A673 (cell line): ENCODE measurements around the gene FAM184B.

ENCODE experiments used
- EZH2 ChIP-seq: fragments of 200-600 bp; sonication (generic); IDR thresholded peaks from 2 replicates; pipeline ENCODE4 v1.6.1; 2017; ENCODE audit warnings: borderline replicate concordance, low read depth, mild to moderate bottlenecking, mixed read lengths, antibody characterized with exemption, low read length; ENCODE audit not compliant: poor library complexity, severe bottlenecking
- TF ChIP-seq, protein P1 (sequence below): fragments of 300-800, 200-600 bp; sonication (generic); conservative IDR thresholded peaks from 2 replicates; pipeline ENCODE4 v1.5.1; 2017; ENCODE audit warnings: low read depth, mild to moderate bottlenecking, antibody characterized with exemption, low read length, moderate library complexity, mixed read lengths

DNA sequence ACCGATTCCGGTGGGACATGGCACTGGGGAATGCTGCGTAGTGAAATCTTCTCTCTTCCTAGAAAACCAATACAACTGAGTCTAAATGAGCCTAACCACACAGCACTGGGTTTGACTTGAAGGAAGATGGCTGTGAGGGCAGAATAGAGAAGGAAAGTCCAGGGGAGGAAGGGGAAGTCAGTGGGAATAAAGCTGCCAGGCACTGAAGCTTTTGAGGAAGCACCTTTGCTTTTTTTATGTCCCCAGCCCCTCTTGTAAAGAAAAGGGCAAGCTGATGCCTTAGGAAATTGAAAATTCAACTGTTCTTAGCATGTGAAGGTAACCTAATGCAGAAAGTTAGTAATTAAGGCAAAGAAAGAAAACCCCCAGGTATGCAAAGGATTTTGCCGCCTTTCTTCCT lies 146.4 kb downstream of the FAM184B start:
- TF ChIP-seq, protein P1, sequence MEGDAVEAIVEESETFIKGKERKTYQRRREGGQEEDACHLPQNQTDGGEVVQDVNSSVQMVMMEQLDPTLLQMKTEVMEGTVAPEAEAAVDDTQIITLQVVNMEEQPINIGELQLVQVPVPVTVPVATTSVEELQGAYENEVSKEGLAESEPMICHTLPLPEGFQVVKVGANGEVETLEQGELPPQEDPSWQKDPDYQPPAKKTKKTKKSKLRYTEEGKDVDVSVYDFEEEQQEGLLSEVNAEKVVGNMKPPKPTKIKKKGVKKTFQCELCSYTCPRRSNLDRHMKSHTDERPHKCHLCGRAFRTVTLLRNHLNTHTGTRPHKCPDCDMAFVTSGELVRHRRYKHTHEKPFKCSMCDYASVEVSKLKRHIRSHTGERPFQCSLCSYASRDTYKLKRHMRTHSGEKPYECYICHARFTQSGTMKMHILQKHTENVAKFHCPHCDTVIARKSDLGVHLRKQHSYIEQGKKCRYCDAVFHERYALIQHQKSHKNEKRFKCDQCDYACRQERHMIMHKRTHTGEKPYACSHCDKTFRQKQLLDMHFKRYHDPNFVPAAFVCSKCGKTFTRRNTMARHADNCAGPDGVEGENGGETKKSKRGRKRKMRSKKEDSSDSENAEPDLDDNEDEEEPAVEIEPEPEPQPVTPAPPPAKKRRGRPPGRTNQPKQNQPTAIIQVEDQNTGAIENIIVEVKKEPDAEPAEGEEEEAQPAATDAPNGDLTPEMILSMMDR: no peak
- TF ChIP-seq EZH2: no peak
